Measurements from ENCODE around the gene ACSS2. TPM values are rescaled to one million over a fixed set of nuclear protein-coding genes. Genes with fewer than 3 reads are reported as not detected.

ACSS2 gene
- total RNA-seq, 2 experiments from 2014 or later = 14.2 to 14.3 TPM

DNA sequence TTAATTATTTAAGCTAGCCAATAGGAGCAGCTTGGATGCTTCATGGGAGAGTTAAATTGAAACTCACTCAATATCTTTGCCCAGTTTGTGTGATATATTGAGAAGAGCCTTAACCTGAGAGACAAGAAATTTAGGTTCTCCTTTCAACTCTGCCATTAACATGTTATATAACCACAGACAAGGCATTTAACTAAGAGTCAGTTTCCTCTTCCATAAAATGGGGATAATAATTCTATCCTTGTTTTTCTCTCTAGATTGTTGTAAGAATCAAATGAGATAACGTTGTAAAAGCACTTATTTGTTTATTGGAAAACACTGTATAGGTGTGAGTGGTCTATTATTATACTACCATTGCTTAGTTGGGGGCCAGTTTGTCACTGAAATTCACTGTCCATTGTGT, 7.8 kb downstream of the ACSS2 start:
- Mint-ChIP-seq H3K4me1 (ENCODE audit: low read depth) (peaks cover 13% of the 10 kb centered on the region), H3K27me3 (no peaks in the 10 kb centered on the region), H3K9me3 (no peaks in the 10 kb centered on the region), H3K27ac (no peak overlapping the region), H3K4me3 (no peak overlapping the region), H3K36me3 (ENCODE audit: low read depth) (peaks cover 4% of the 10 kb centered on the region)
- intact Hi-C loops (cut with micrococcal nuclease) = no loop called here
- ChIA-PET POLR2A (interaction anchor here (0.6 to 1.1 kb wide), 2 partner anchors 20 to 367 kb away, joined by 3 read pairs; no protein-coding TSS in a partner anchor), CTCF (interaction anchor here (0.8 to 2.1 kb wide), 3 partner anchors 10 to 72 kb away, joined by 3 to 8 read pairs (median 3); partner anchors contain the start of genes GSS and MYH7B)
- TF ChIP-seq, protein P1, sequence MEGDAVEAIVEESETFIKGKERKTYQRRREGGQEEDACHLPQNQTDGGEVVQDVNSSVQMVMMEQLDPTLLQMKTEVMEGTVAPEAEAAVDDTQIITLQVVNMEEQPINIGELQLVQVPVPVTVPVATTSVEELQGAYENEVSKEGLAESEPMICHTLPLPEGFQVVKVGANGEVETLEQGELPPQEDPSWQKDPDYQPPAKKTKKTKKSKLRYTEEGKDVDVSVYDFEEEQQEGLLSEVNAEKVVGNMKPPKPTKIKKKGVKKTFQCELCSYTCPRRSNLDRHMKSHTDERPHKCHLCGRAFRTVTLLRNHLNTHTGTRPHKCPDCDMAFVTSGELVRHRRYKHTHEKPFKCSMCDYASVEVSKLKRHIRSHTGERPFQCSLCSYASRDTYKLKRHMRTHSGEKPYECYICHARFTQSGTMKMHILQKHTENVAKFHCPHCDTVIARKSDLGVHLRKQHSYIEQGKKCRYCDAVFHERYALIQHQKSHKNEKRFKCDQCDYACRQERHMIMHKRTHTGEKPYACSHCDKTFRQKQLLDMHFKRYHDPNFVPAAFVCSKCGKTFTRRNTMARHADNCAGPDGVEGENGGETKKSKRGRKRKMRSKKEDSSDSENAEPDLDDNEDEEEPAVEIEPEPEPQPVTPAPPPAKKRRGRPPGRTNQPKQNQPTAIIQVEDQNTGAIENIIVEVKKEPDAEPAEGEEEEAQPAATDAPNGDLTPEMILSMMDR (IDR thresholded peaks at IDR 0.05) = no peak
- ATAC-seq = no peak
- DNase-seq = no peak

DNA sequence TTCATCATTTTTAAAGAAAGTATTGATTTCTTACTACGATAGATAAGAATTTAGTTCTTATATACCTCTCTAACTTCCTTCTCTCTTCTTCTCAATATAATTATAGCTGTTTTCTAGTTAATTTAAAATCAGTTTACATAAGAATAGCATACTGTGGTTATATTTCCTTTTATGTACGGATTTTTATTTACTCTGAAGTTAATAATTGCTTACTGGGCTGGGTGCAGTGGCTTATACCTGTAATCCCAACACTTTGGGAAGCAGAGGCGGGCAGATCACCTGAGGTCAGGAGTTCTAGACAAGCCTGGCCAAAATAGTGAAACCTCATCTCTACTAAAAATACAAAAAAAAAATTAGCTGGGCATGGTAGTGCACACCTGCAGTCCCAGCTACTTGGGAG, 9.7 kb downstream of the ACSS2 start:
- Mint-ChIP-seq H3K4me1 (ENCODE audit: low read depth) (peaks cover 28% of the 10 kb centered on the region), H3K9me3 (no peaks in the 10 kb centered on the region), H3K27me3 (no peaks in the 10 kb centered on the region), H3K36me3 (ENCODE audit: low read depth) (peaks cover 4% of the 10 kb centered on the region), H3K27ac (no peak overlapping the region), H3K4me3 (no peak overlapping the region)
- ChIA-PET POLR2A (no interaction called here), CTCF (interaction anchor here (3.8 kb wide), 1 partner anchor 13 kb away, joined by 24 read pairs; the partner anchor contains the start of gene GGT7)
- intact Hi-C loops (cut with micrococcal nuclease) = no loop called here
- TF ChIP-seq, protein P1 (IDR thresholded peaks at IDR 0.05) = no peak
- ATAC-seq (no peak), DNase-seq (no peak)

DNA sequence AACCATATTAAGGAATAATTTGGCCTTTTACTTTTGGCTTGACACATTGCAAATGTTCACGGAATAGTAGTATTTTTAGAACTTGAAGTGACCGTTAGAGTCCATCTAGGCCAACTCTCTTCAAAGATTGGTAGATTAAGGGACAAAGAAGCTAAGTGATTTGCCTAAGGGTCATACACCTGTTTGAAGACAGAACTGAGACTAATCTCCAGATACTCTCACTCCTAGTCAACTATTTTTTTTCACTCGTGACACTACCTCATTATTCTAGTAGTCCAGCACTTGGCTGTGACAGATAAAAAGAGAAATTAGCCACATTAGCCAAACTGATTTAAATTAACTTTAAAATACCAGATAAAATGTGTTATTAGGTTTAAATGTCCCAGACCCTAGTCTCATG, 10.6 kb downstream of the ACSS2 start:
- H3K27me3 Mint-ChIP-seq = no peaks in the 10 kb centered on the region
- TF ChIP-seq, protein P1 (IDR thresholded peaks at IDR 0.05) = no peak
- no peak overlapping the region for H3K27ac Mint-ChIP-seq
- CTCF ChIA-PET = interaction anchor here (3.8 kb wide), 1 partner anchor 14 kb away, joined by 24 read pairs; the partner anchor contains the start of gene GGT7
- no peak overlapping the region for H3K4me3 Mint-ChIP-seq
- H3K4me1 Mint-ChIP-seq (ENCODE audit: low read depth) = peaks cover 36% of the 10 kb centered on the region
- intact Hi-C loops (cut with micrococcal nuclease) = no loop called here
- ATAC-seq (no peak), DNase-seq (no peak)
- POLR2A ChIA-PET = interaction anchor here (1.0 kb wide), 1 partner anchor 42 kb away, joined by 3 read pairs; no protein-coding TSS in a partner anchor
- H3K36me3 Mint-ChIP-seq (ENCODE audit: low read depth) = peaks cover 3% of the 10 kb centered on the region
- H3K9me3 Mint-ChIP-seq = no peaks in the 10 kb centered on the region

DNA sequence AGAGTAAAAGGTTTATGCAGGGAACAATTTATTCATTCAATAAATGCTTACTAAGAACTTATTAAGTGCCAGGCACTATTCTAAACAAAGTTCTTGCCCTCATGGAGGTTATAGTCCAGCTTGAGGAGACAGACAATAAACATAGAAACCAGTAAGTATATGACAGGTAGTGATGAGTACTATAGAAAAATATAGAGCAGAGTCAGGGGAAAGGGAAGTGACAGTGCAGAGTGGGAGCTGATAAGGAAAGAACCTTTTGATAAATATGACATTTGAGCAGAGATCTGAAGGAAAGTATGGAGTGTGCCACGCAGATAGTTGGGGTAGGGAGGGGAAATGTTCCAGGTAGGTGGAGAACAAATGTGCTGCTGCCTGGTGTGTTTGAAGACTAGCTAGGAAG, 12.1 kb downstream of the ACSS2 start:
- POLR2A ChIA-PET = interaction anchor here (0.6 kb wide), 1 partner anchor 727 kb away, joined by 3 read pairs; the partner anchor contains the start of gene SPAG4
- Mint-ChIP-seq H3K9me3 (no peaks in the 10 kb centered on the region), H3K4me1 (ENCODE audit: low read depth) (peaks cover 33% of the 10 kb centered on the region), H3K27me3 (no peaks in the 10 kb centered on the region), H3K27ac (no peak overlapping the region), H3K4me3 (no peak overlapping the region), H3K36me3 (ENCODE audit: low read depth) (peaks cover 3% of the 10 kb centered on the region)
- intact Hi-C loops (cut with micrococcal nuclease) = no loop called here
- CTCF ChIA-PET = interaction anchor here (0.9 to 3.8 kb wide), 2 partner anchors 15 to 30 kb away, joined by 3 to 24 read pairs; partner anchors contain the start of gene GGT7
- ATAC-seq = no peak
- TF ChIP-seq, protein P1 (IDR thresholded peaks at IDR 0.05) = no peak
- no peak for DNase-seq
